ENCODE measurements around the gene TIAM2.

TIAM2 gene

DNA sequence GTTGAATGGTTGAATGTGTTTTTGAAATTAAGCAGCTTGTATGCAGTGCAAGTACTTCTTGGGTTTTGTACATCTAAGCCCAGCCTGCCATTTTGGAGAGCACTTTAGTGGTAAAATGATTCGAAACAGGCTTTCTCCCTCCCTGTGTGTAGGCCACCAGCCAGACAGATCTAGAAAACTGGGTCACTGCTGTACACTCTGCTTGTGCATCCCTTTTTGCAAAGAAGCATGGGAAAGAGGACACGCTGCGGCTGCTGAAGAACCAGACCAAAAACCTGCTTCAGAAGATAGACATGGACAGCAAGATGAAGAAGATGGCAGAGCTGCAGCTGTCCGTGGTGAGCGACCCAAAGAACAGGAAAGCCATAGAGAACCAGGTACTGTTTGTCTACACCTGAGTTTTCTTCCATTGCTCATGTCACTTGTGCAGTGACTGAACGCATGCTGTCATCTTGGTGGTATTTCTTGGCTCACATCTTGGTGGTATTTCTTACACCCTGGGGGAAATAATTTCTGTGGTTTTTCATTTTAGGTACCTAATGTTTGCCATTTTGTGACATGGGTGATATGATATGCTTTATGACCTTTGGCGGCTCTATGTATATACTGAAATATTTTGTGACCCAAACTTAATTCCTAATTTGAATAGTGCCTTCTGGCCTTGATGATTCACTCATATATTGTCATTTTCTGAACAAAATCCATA is 153.0 kb downstream of the TIAM2 start:
- Histone ChIP-seq H3K9me3 (ENCODE audit: control insufficient read depth in 2 of 2, low read length in 2 of 2) (no peaks in the 10 kb centered on the region), H3K4me3 (ENCODE audit: low read length in 2 of 2) (no peak overlapping the region), H3K27ac (ENCODE audit: low read length) (no peak overlapping the region), H3K27me3 (ENCODE audit: control insufficient read depth in 1 of 2, insufficient read depth in 2 of 2, low read length in 2 of 2) (no peaks in the 10 kb centered on the region), H3K4me1 (ENCODE audit: control insufficient read depth, insufficient read depth, low read length) (peaks cover 3% of the 10 kb centered on the region), H3K9ac (ENCODE audit: low read length in 2 of 2) (no peak overlapping the region), H3K36me3 (ENCODE audit: control insufficient read depth in 2 of 2, insufficient read depth in 2 of 2, low read length in 2 of 2) (no peaks in the 10 kb centered on the region)

GRCh38 chr6:155150967-155151671 is 156.0 kb downstream of the TIAM2 start:
- Histone ChIP-seq H3K4me3 (ENCODE audit: low read length in 2 of 2) (no peak overlapping the region), H3K27me3 (ENCODE audit: control insufficient read depth in 1 of 2, insufficient read depth in 2 of 2, low read length in 2 of 2) (no peaks in the 10 kb centered on the region), H3K9ac (ENCODE audit: low read length in 2 of 2) (no peak overlapping the region), H3K4me1 (ENCODE audit: control insufficient read depth, insufficient read depth, low read length) (no peaks in the 10 kb centered on the region), H3K27ac (ENCODE audit: low read length) (no peak overlapping the region), H3K9me3 (ENCODE audit: control insufficient read depth in 2 of 2, low read length in 2 of 2) (no peaks in the 10 kb centered on the region), H3K36me3 (ENCODE audit: control insufficient read depth in 2 of 2, insufficient read depth in 2 of 2, low read length in 2 of 2) (no peaks in the 10 kb centered on the region)

DNA sequence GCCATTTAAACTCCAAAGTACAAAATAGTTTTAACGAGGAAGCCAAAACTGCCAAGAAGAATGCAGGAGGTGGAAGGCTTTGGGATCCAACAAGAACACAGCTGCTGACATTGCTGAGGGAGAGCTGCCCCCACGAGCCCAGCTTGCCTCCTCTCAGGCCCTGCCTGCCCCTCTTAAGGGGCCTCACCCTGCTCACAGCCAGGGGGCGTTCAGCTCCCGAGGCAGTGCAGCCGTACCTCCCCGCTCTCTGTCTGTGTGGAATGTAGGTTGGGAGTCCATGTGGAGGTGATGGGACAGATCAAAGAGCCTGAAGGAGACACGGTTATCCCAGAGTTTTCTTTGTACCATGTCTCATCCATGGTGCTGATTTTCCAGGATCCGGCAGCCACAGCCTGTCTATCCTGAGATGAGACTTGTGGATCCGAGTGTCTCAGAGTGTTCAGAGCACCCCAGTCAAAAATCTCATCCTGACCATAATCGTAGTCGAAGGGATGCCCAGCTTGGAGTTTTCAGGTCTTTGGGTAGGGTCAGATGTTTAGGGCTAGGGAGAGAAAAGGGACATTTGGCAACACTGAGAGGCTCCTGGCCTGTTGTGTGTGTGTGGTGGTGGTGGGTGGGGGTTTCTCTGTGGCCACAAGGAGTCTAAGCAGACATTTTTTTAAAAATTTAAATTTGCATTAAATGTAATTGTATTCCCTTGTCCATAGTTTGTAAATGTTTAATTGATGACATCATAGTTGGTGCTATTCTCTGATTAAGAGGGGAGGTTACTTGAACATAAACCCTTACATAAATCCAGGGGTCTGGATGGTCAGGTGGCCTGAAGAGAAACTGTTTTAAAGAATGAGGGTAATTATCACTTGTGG is 157.3 kb downstream of the TIAM2 start:
- no peaks in the 10 kb centered on the region for H3K36me3 ChIP-seq (ENCODE audit: control insufficient read depth in 2 of 2, insufficient read depth in 2 of 2, low read length in 2 of 2)
- no peak overlapping the region for H3K27ac ChIP-seq (ENCODE audit: low read length)
- H3K27me3 ChIP-seq (ENCODE audit: control insufficient read depth in 1 of 2, insufficient read depth in 2 of 2, low read length in 2 of 2): no peaks in the 10 kb centered on the region
- no peak overlapping the region for H3K9ac ChIP-seq (ENCODE audit: low read length in 2 of 2)
- no peaks in the 10 kb centered on the region for H3K4me1 ChIP-seq (ENCODE audit: control insufficient read depth, insufficient read depth, low read length)
- no peak overlapping the region for H3K4me3 ChIP-seq (ENCODE audit: low read length in 2 of 2)
- H3K9me3 ChIP-seq (ENCODE audit: control insufficient read depth in 2 of 2, low read length in 2 of 2): no peaks in the 10 kb centered on the region

DNA sequence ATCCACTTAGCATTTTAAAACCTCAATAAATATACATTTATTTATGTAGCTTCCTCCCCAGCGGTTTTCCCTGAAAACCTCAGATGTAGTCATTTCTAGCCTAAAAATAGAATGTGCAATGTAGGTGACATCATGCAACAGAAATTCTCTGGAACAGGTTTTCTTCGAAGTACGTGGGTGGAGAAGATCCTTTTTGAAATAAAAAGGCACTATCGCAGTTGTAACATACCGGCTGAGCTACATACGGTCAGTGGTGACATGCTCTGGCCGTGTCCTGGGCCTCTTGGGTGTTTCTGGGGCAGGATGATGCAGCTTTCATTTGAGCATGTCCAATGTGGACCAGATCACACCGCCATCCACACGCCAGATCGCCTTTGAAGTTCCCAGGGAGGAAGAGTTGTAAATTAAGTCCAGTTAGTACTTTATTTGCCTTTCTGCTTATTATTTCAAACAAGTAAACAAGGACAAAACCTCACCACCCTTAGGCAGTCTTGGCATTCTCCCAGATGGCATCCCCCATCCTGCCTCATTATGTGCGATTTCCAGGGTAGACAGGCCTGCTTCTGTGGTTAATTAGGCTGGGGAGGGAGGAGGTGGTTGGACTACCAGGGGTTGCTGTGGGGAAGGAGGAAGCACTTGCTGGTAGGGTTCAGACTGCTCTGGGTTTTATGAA is 159.2 kb downstream of the TIAM2 start:
- Histone ChIP-seq H3K9me3 (ENCODE audit: control insufficient read depth in 2 of 2, low read length in 2 of 2) (no peaks in the 10 kb centered on the region), H3K27ac (ENCODE audit: low read length) (no peak overlapping the region), H3K4me3 (ENCODE audit: low read length in 2 of 2) (no peak overlapping the region), H3K4me1 (ENCODE audit: control insufficient read depth, insufficient read depth, low read length) (no peaks in the 10 kb centered on the region), H3K9ac (ENCODE audit: low read length in 2 of 2) (no peak overlapping the region), H3K36me3 (ENCODE audit: control insufficient read depth in 2 of 2, insufficient read depth in 2 of 2, low read length in 2 of 2) (no peaks in the 10 kb centered on the region), H3K27me3 (ENCODE audit: control insufficient read depth in 1 of 2, insufficient read depth in 2 of 2, low read length in 2 of 2) (no peaks in the 10 kb centered on the region)

- no peaks in the 10 kb centered on the region for H3K27me3 ChIP-seq (ENCODE audit: control insufficient read depth in 1 of 2, insufficient read depth in 2 of 2, low read length in 2 of 2)
- no peak overlapping the region for H3K4me3 ChIP-seq (ENCODE audit: low read length in 2 of 2)
- H3K36me3 ChIP-seq (ENCODE audit: control insufficient read depth in 2 of 2, insufficient read depth in 2 of 2, low read length in 2 of 2): no peaks in the 10 kb centered on the region
- H3K27ac ChIP-seq (ENCODE audit: low read length): no peak overlapping the region
- no peak overlapping the region for H3K9ac ChIP-seq (ENCODE audit: low read length in 2 of 2)
- H3K4me1 ChIP-seq (ENCODE audit: control insufficient read depth, insufficient read depth, low read length): no peaks in the 10 kb centered on the region
- H3K9me3 ChIP-seq (ENCODE audit: control insufficient read depth in 2 of 2, low read length in 2 of 2): no peaks in the 10 kb centered on the region
Measured at GRCh38 chr6:155155787-155156447, 160.8 kb downstream of the TIAM2 start.

DNA sequence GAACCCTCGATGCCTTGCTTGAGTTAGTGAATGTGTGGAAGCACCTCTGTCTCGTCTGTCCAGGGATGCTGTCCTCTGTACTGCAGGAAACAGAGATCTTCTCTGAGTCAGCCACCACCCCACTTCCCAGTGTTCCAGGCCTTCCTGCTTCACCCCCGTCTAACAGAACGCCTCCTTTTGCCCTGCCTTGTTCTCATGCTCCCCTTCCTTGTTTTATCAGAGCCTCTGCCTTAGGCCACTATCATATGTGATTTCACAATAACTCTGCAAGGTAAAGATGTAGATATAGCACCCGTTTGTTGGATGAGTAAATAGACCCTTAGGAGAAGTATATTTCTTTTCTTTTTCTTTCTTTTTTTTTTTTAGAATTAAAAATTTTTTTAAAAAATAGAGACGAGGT is 162.0 kb downstream of the TIAM2 start:
- Histone ChIP-seq H3K36me3 (ENCODE audit: control insufficient read depth in 2 of 2, insufficient read depth in 2 of 2, low read length in 2 of 2) (no peaks in the 10 kb centered on the region), H3K4me1 (ENCODE audit: control insufficient read depth, insufficient read depth, low read length) (no peaks in the 10 kb centered on the region), H3K9me3 (ENCODE audit: control insufficient read depth in 2 of 2, low read length in 2 of 2) (no peaks in the 10 kb centered on the region), H3K9ac (ENCODE audit: low read length in 2 of 2) (no peak overlapping the region), H3K27ac (ENCODE audit: low read length) (no peak overlapping the region), H3K27me3 (ENCODE audit: control insufficient read depth in 1 of 2, insufficient read depth in 2 of 2, low read length in 2 of 2) (no peaks in the 10 kb centered on the region), H3K4me3 (ENCODE audit: low read length in 2 of 2) (no peak overlapping the region)

- H3K27ac ChIP-seq (ENCODE audit: low read length): no peak overlapping the region
- no peaks in the 10 kb centered on the region for H3K9me3 ChIP-seq (ENCODE audit: control insufficient read depth in 2 of 2, low read length in 2 of 2)
- no peaks in the 10 kb centered on the region for H3K4me1 ChIP-seq (ENCODE audit: control insufficient read depth, insufficient read depth, low read length)
- H3K4me3 ChIP-seq (ENCODE audit: low read length in 2 of 2): no peak overlapping the region
- H3K36me3 ChIP-seq (ENCODE audit: control insufficient read depth in 2 of 2, insufficient read depth in 2 of 2, low read length in 2 of 2): no peaks in the 10 kb centered on the region
- no peak overlapping the region for H3K9ac ChIP-seq (ENCODE audit: low read length in 2 of 2)
- H3K27me3 ChIP-seq (ENCODE audit: control insufficient read depth in 1 of 2, insufficient read depth in 2 of 2, low read length in 2 of 2): no peaks in the 10 kb centered on the region
Measured at GRCh38 chr6:155158030-155158843, 163.1 kb downstream of the TIAM2 start.

DNA sequence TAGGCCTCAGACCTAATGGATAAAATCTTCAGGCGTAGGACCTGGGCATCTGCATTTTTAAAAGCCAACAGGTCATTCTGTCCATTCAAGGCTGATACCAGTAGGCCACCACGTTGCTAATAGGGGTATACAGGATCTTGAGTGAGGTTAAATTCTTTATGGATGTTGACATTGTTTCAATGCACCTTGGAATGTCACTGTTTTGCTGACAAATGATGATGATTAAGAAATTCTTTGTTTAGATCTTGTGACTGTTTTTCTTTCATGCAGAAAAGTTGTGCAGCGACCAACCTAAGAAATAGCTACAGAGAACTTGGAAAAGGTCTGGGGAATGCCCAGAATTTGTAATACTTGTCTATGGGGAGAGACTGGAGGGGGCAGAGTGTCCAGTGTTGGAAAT is 167.6 kb downstream of the TIAM2 start:
- H3K9ac ChIP-seq (ENCODE audit: low read length in 2 of 2): no peak overlapping the region
- no peaks in the 10 kb centered on the region for H3K4me1 ChIP-seq (ENCODE audit: control insufficient read depth, insufficient read depth, low read length)
- H3K4me3 ChIP-seq (ENCODE audit: low read length in 2 of 2): no peak overlapping the region
- H3K27ac ChIP-seq (ENCODE audit: low read length): no peak overlapping the region
- H3K27me3 ChIP-seq (ENCODE audit: control insufficient read depth in 1 of 2, insufficient read depth in 2 of 2, low read length in 2 of 2): no peaks in the 10 kb centered on the region
- peaks cover 4% of the 10 kb centered on the region in 2 donors for H3K36me3 ChIP-seq (ENCODE audit: control insufficient read depth in 2 of 2, insufficient read depth in 2 of 2, low read length in 2 of 2)
- no peaks in the 10 kb centered on the region for H3K9me3 ChIP-seq (ENCODE audit: control insufficient read depth in 2 of 2, low read length in 2 of 2)

- Histone ChIP-seq H3K9me3 (ENCODE audit: control insufficient read depth in 2 of 2, low read length in 2 of 2) (no peaks in the 10 kb centered on the region), H3K27me3 (ENCODE audit: control insufficient read depth in 1 of 2, insufficient read depth in 2 of 2, low read length in 2 of 2) (no peaks in the 10 kb centered on the region), H3K4me1 (ENCODE audit: control insufficient read depth, insufficient read depth, low read length) (no peaks in the 10 kb centered on the region), H3K36me3 (ENCODE audit: control insufficient read depth in 2 of 2, insufficient read depth in 2 of 2, low read length in 2 of 2) (peaks cover 4% of the 10 kb centered on the region in 2 donors), H3K9ac (ENCODE audit: low read length in 2 of 2) (no peak overlapping the region), H3K27ac (ENCODE audit: low read length) (no peak overlapping the region), H3K4me3 (ENCODE audit: low read length in 2 of 2) (no peak overlapping the region)
Measured at GRCh38 chr6:155163601-155164000, 168.5 kb downstream of the TIAM2 start.
